LoVo (cell line): ENCODE data around the gene DVL1.

Source experiments
- DNase-seq: peaks from one replicate; pipeline ENCODE4 v3.0.0-alpha.2; 2016; ENCODE audit warnings: low spot score

DVL1 gene

GRCh38 chr1:1296070-1297061 lies 52.9 kb downstream of the DVL1 start:
- no peak for DNase-seq

- no peak for DNase-seq
Measured at GRCh38 chr1:1295154-1295923, 53.9 kb downstream of the DVL1 start.

GRCh38 chr1:1294250-1294890 lies 54.8 kb downstream of the DVL1 start:
- DNase-seq: no peak

- no peak for DNase-seq
Measured at GRCh38 chr1:1293263-1294249, 55.7 kb downstream of the DVL1 start.

- no peak for DNase-seq
Measured at GRCh38 chr1:1292851-1293250, 56.4 kb downstream of the DVL1 start.

- no peak for DNase-seq
Measured at GRCh38 chr1:1292442-1292779, 56.8 kb downstream of the DVL1 start.

- peak; percentile 52 for DNase-seq
Measured at GRCh38 chr1:1291548-1292441, 57.4 kb downstream of the DVL1 start.

- DNase-seq: no peak
Measured at GRCh38 chr1:1291023-1291528, 58.1 kb downstream of the DVL1 start.

- no peak for DNase-seq
Measured at GRCh38 chr1:1290238-1290731, 58.9 kb downstream of the DVL1 start.

GRCh38 chr1:1287288-1288110 lies 61.7 kb downstream of the DVL1 start:
- DNase-seq: no peak

- no peak for DNase-seq
Measured at GRCh38 chr1:1286313-1287261, 62.6 kb downstream of the DVL1 start.

GRCh38 chr1:1285611-1286311 lies 63.5 kb downstream of the DVL1 start:
- no peak for DNase-seq
